BJ (cell line): ENCODE results near the gene RPL36. TPM values are rescaled to one million over a fixed set of nuclear protein-coding genes. Genes with fewer than 3 reads are reported as not detected.

Experiments used
- CTCF ChIA-PET: fragments of 350-600 bp; formaldehyde crosslinking; extraction: SDS; loops from one replicate; lab custom pipeline; 2021; ENCODE audit warnings: antibody characterized with exemption, inconsistent platforms; lab: Yijun Ruan, JAX
- POLR2A ChIA-PET: fragments of 300-600 bp; sonication (Branson Sonifier 250); formaldehyde crosslinking; extraction: SDS; loops from one replicate; lab custom pipeline; 2021; ENCODE audit warnings: antibody characterized with exemption; lab: Charles Lee
- DNase-seq: peaks from one replicate; pipeline ENCODE4 v3.0.0-alpha.2; 2011; ENCODE audit warnings: low read depth
- H3K27me3 ChIP-seq: 2 replicates; pipeline ENCODE4 v1.6.0; 2011; ENCODE audit warnings: low read length; ENCODE audit not compliant: control insufficient read depth, insufficient read depth
- H3K36me3 ChIP-seq: 2 replicates; pipeline ENCODE4 v1.5.1; 2011; ENCODE audit warnings: low read length; ENCODE audit not compliant: control insufficient read depth, insufficient read depth
- H3K4me3 ChIP-seq: 2 replicates; pipeline ENCODE4 v1.5.1; 2011; ENCODE audit warnings: low read depth, mild to moderate bottlenecking, control low read depth, low read length
- CTCF ChIP-seq: IDR thresholded peaks from 2 replicates; pipeline ENCODE4 v1.5.1; 2011; ENCODE audit warnings: low read depth, mild to moderate bottlenecking, control low read depth, inconsistent platforms, low read length, moderate library complexity; ENCODE audit not compliant: insufficient read depth
- polyA plus RNA-seq: library from polyadenylated mRNA; depleted of rRNA; stranded (reverse); fragments of >200 nt; gene quantifications from 2 replicates; pipeline ENCODE4 v1.2.3, GENCODE V29; 2011

Gene RPL36
- polyA plus RNA-seq, 1 experiment = 912 TPM

DNA sequence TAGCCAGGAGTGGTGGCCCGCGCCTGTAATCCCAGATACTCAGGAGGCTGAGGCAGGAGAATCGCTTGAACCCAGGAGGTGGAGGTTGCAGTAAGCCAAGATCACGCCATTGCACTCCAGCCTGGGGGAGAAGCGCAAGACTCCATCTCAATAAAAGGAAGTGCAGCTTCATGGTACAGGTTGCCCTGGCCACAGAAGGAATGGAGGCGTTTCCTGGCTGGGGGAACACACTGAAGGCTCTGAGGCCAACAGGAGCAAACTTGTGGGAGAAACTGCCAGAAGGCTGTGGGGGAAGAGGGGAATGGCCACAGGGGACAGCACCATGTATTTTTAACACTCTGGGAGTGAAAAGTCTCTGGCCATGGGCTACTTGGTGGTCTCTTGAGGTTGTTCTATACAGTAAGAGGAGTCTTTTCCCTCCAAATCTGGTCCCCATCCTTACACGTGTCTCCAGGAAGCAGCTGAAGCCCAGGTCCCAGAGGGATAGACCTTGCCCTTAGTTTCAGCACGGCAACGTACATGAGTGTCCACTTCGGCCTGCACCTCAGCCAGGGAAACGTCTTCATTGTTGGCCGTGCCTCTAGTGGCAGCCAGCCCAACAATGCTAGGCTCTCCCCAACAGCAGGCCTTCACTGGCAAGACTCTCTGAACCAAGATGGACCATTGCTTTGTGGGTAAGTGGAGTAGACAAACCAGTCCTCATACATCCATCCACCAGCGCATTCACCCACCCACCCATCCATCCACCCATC, 17.2 kb upstream of the RPL36 start:
- POLR2A ChIA-PET = no interaction called here
- Histone ChIP-seq H3K27me3 (no peaks in the 10 kb centered on the region), H3K36me3 (peaks cover 15% of the 10 kb centered on the region), H3K4me3 (no peak overlapping the region)
- CTCF ChIA-PET = no interaction called here
- no peak for DNase-seq
- no peak for TF ChIP-seq CTCF

DNA sequence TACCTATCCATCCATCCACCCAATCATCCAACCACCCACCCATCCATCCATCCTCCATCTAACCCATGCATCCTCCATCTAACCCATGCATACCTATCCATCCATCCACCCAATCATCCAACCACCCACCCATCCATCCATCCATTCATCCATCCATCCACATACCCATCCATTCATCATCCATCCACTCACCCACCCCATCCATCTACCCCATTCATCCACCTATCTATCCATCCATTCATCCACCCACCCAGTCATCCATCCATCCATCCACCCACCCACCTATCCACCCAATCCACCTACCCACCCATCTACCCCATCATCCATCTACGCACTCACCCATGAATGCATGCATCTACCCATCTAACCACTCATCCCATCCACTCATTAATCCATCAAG, 16.3 kb upstream of the RPL36 start:
- ChIA-PET CTCF (no interaction called here), POLR2A (no interaction called here)
- TF ChIP-seq CTCF = no peak
- no peak for DNase-seq
- H3K27me3 ChIP-seq = no peaks in the 10 kb centered on the region
- peaks cover 16% of the 10 kb centered on the region for H3K36me3 ChIP-seq
- H3K4me3 ChIP-seq = no peak overlapping the region

- CTCF ChIA-PET = interaction anchor here (1.9 to 2.8 kb wide), 2 partner anchors 13 to 16 kb away, joined by 6 to 11 read pairs; partner anchors contain the start of gene RPL36
- Histone ChIP-seq H3K27me3 (no peaks in the 10 kb centered on the region), H3K36me3 (peaks cover 8% of the 10 kb centered on the region), H3K4me3 (no peak overlapping the region)
- POLR2A ChIA-PET = no interaction called here
- no peak for TF ChIP-seq CTCF
- no peak for DNase-seq
Observed at GRCh38 chr19:5674714-5675113, 15.4 kb upstream of the RPL36 start.

- ChIA-PET POLR2A (no interaction called here), CTCF (interaction anchor here (1.9 to 2.8 kb wide), 2 partner anchors 11 to 14 kb away, joined by 6 to 11 read pairs; partner anchors contain the start of gene RPL36)
- no peak for TF ChIP-seq CTCF
- Histone ChIP-seq H3K4me3 (no peak overlapping the region), H3K27me3 (no peaks in the 10 kb centered on the region), H3K36me3 (peaks cover 7% of the 10 kb centered on the region)
- DNase-seq = no peak
Observed at GRCh38 chr19:5676105-5676771, 13.9 kb upstream of the RPL36 start.

- ChIA-PET CTCF (interaction anchor here (2.8 kb wide), 1 partner anchor 11 kb away, joined by 11 read pairs; no protein-coding TSS in a partner anchor), POLR2A (no interaction called here)
- Histone ChIP-seq H3K4me3 (no peak overlapping the region), H3K36me3 (peaks cover 6% of the 10 kb centered on the region), H3K27me3 (no peaks in the 10 kb centered on the region)
- DNase-seq = no peak
- no peak for TF ChIP-seq CTCF
Observed at GRCh38 chr19:5676772-5677105, 13.4 kb upstream of the RPL36 start.
